ENCODE results near the gene MARCHF2. TPM values are rescaled to one million over a fixed set of nuclear protein-coding genes. Genes with fewer than 3 reads are reported as not detected.

Gene MARCHF2
- polyA plus RNA-seq (2013, experiment 1 of 2): 25.7 TPM
- polyA plus RNA-seq (2013, experiment 2 of 2): 24.5 TPM

GRCh38 chr19:8412783-8413628, at the start of gene MARCHF2:
Gene MARCHF2, plus strand, starts transcription at chr19:8413305. Its CDS starts 8,536 bp downstream, at chr19:8421841.
- peak; percentile 96 for DNase-seq (ENCODE audit: low spot score)
- no CpG with 5 or more reads among the region's 89 CpGs for WGBS, 2 donors (ENCODE audit: extremely low coverage in 2 of 2, insufficient read length in 2 of 2, insufficient replicate concordance in 1 of 2)
- no peak within 1 kb of the TSS for H3K27ac ChIP-seq (replicated peaks; ENCODE audit: low read length)
- H3K79me1 ChIP-seq (ENCODE audit: low read depth, low read length): no peaks in the 10 kb centered on the region
- H4K8ac ChIP-seq (ENCODE audit: low read depth, low read length): no peak within 1 kb of the TSS
- no peak within 1 kb of the TSS for H2AK5ac ChIP-seq (ENCODE audit: low read depth, low read length)
- H3K9ac ChIP-seq (ENCODE audit: low read depth, low read length, poor library complexity): peak within 1 kb of the TSS; percentile 61
- peak within 1 kb of the TSS; percentile 54 for H3K4me2 ChIP-seq (ENCODE audit: insufficient read depth, low read length, poor library complexity, severe bottlenecking)
- no peaks in the 10 kb centered on the region for H3K36me3 ChIP-seq (replicated peaks in 1 of 2; ENCODE audit: control insufficient read depth in 2 of 2, insufficient read depth in 2 of 2, low read length in 2 of 2)
- no peak within 1 kb of the TSS for H2BK15ac ChIP-seq (ENCODE audit: low read length)
- no peaks in the 10 kb centered on the region for H3K9me3 ChIP-seq (replicated peaks in 1 of 2; ENCODE audit: control insufficient read depth in 2 of 2, insufficient read depth in 1 of 2, low read depth in 1 of 2, low read length in 2 of 2)
- no peak within 1 kb of the TSS for H3K14ac ChIP-seq (ENCODE audit: low read length)
- peaks cover 0 to under 1% of the 10 kb centered on the region in 2 donors for H3K4me1 ChIP-seq (ENCODE audit: control insufficient read depth in 2 of 2, insufficient read depth in 1 of 2, low read depth in 1 of 2, low read length in 2 of 2)
- no peak within 1 kb of the TSS for H3K4ac ChIP-seq (ENCODE audit: low read length)
- peak within 1 kb of the TSS; percentile 67 for H3K18ac ChIP-seq (ENCODE audit: low read length)
- no peaks in the 10 kb centered on the region for H3K27me3 ChIP-seq (ENCODE audit: control insufficient read depth in 3 of 3, insufficient read depth in 3 of 3, low read depth in 1 of 3, low read length in 3 of 3)
- no peak within 1 kb of the TSS for H4K91ac ChIP-seq (ENCODE audit: low read depth, low read length, poor library complexity)
- H2BK12ac ChIP-seq (ENCODE audit: low read length): no peak within 1 kb of the TSS
- no peak within 1 kb of the TSS for H3K23ac ChIP-seq (ENCODE audit: low read depth, low read length, poor library complexity)
- H2BK5ac ChIP-seq (ENCODE audit: low read length): no peak within 1 kb of the TSS
- peak within 1 kb of the TSS; percentile 95 for H2AFZ ChIP-seq (ENCODE audit: low read length)
- no peak within 1 kb of the TSS for H2BK120ac ChIP-seq (ENCODE audit: low read depth, low read length)
- peak within 1 kb of the TSS; percentile 61 to 86 for H3K4me3 ChIP-seq (ENCODE audit: low read length in 2 of 2)

- Histone ChIP-seq H3K4me3 (ENCODE audit: low read length in 2 of 2) (peak within 1 kb of the TSS; percentile 42 to 79), H3K18ac (ENCODE audit: low read length) (peak within 1 kb of the TSS; percentile 98), H2BK5ac (ENCODE audit: low read length) (peak within 1 kb of the TSS; percentile 66), H3K27ac (replicated peaks; ENCODE audit: low read length) (peak within 1 kb of the TSS; percentile 56), H3K36me3 (replicated peaks in 1 of 2; ENCODE audit: control insufficient read depth in 2 of 2, insufficient read depth in 2 of 2, low read length in 2 of 2) (peaks cover 0 to 2% of the 10 kb centered on the region in 2 donors), H3K79me1 (ENCODE audit: low read depth, low read length) (peaks cover 2% of the 10 kb centered on the region), H4K91ac (ENCODE audit: low read depth, low read length, poor library complexity) (no peak within 1 kb of the TSS), H3K4ac (ENCODE audit: low read length) (no peak within 1 kb of the TSS), H3K4me1 (ENCODE audit: control insufficient read depth in 2 of 2, insufficient read depth in 1 of 2, low read depth in 1 of 2, low read length in 2 of 2) (peaks cover 16% of the 10 kb centered on the region in 2 donors), H3K23ac (ENCODE audit: low read depth, low read length, poor library complexity) (peak within 1 kb of the TSS; percentile 98), H2AK5ac (ENCODE audit: low read depth, low read length) (peak within 1 kb of the TSS; percentile 47), H3K14ac (ENCODE audit: low read length) (peak within 1 kb of the TSS; percentile 89), H2AFZ (ENCODE audit: low read length) (peak within 1 kb of the TSS; percentile 88), H3K27me3 (ENCODE audit: control insufficient read depth in 3 of 3, insufficient read depth in 3 of 3, low read depth in 1 of 3, low read length in 3 of 3) (peaks cover 0 to 23% (median 23%) of the 10 kb centered on the region in 3 experiments), H4K8ac (ENCODE audit: low read depth, low read length) (no peak within 1 kb of the TSS), H2BK15ac (ENCODE audit: low read length) (peak within 1 kb of the TSS; percentile 58), H3K9ac (ENCODE audit: low read depth, low read length, poor library complexity) (peak within 1 kb of the TSS; percentile 86), H3K4me2 (ENCODE audit: insufficient read depth, low read length, poor library complexity, severe bottlenecking) (peak within 1 kb of the TSS; percentile 89), H2BK12ac (ENCODE audit: low read length) (peak within 1 kb of the TSS; percentile 69), H2BK120ac (ENCODE audit: low read depth, low read length) (peak within 1 kb of the TSS; percentile 72), H3K9me3 (replicated peaks in 1 of 2; ENCODE audit: control insufficient read depth in 2 of 2, insufficient read depth in 1 of 2, low read depth in 1 of 2, low read length in 2 of 2) (peaks cover 0 to 2% of the 10 kb centered on the region in 2 donors)
- no CpG with 5 or more reads among the region's 81 CpGs for WGBS, 2 donors (ENCODE audit: extremely low coverage in 2 of 2, insufficient read length in 2 of 2, insufficient replicate concordance in 1 of 2)
- peak; percentile 64 for DNase-seq (ENCODE audit: low spot score)
Observed at GRCh38 chr19:8363803-8364771, 49.0 kb upstream of the MARCHF2 start, which contains the start of gene ANGPTL4. Gene ANGPTL4, plus strand, starts transcription at chr19:8364155. Its CDS starts 167 bp downstream, at chr19:8364322.

GRCh38 chr19:8366121-8366581, 47.0 kb upstream of the MARCHF2 start:
- Histone ChIP-seq H3K27me3 (ENCODE audit: control insufficient read depth in 3 of 3, insufficient read depth in 3 of 3, low read depth in 1 of 3, low read length in 3 of 3) (peaks cover 0 to 23% (median 23%) of the 10 kb centered on the region in 3 experiments), H3K4me3 (ENCODE audit: low read length in 2 of 2) (no peak overlapping the region), H3K4me1 (ENCODE audit: control insufficient read depth in 2 of 2, insufficient read depth in 1 of 2, low read depth in 1 of 2, low read length in 2 of 2) (peaks cover 16 to 18% of the 10 kb centered on the region in 2 donors), H3K9me3 (replicated peaks in 1 of 2; ENCODE audit: control insufficient read depth in 2 of 2, insufficient read depth in 1 of 2, low read depth in 1 of 2, low read length in 2 of 2) (peaks cover 0 to 2% of the 10 kb centered on the region in 2 donors), H3K79me1 (ENCODE audit: low read depth, low read length) (peaks cover 2% of the 10 kb centered on the region), H2BK12ac (ENCODE audit: low read length) (peak overlapping the region; percentile 47), H3K14ac (ENCODE audit: low read length) (no peak overlapping the region), H3K18ac (ENCODE audit: low read length) (peak overlapping the region; percentile 1), H3K23ac (ENCODE audit: low read depth, low read length, poor library complexity) (peak overlapping the region; percentile 34), H3K36me3 (replicated peaks in 1 of 2; ENCODE audit: control insufficient read depth in 2 of 2, insufficient read depth in 2 of 2, low read length in 2 of 2) (peaks cover 0 to 2% of the 10 kb centered on the region in 2 donors), H3K4me2 (ENCODE audit: insufficient read depth, low read length, poor library complexity, severe bottlenecking) (no peak overlapping the region), H2BK5ac (ENCODE audit: low read length) (peak overlapping the region; percentile 16), H4K8ac (ENCODE audit: low read depth, low read length) (no peak overlapping the region), H3K4ac (ENCODE audit: low read length) (no peak overlapping the region), H3K9ac (ENCODE audit: low read depth, low read length, poor library complexity) (no peak overlapping the region), H2BK120ac (ENCODE audit: low read depth, low read length) (peak overlapping the region; percentile 44), H2AFZ (ENCODE audit: low read length) (no peak overlapping the region), H3K27ac (replicated peaks; ENCODE audit: low read length) (no peak overlapping the region), H2BK15ac (ENCODE audit: low read length) (peak overlapping the region; percentile 69), H4K91ac (ENCODE audit: low read depth, low read length, poor library complexity) (no peak overlapping the region), H2AK5ac (ENCODE audit: low read depth, low read length) (peak overlapping the region; percentile 96)
- no CpG with 5 or more reads among the region's 11 CpGs for WGBS, 2 donors (ENCODE audit: extremely low coverage in 2 of 2, insufficient read length in 2 of 2, insufficient replicate concordance in 1 of 2)
- no peak for DNase-seq (ENCODE audit: low spot score)

Measured in neuronal stem cell (in vitro differentiated cells).